ENCODE measurements around the gene PPM1K. TPM values are rescaled to one million over a fixed set of nuclear protein-coding genes. Genes with fewer than 3 reads are reported as not detected.

Gene PPM1K
- polyA plus RNA-seq, 1 donor (not counting 4 experiments of a cell fraction or from before 2014, with no cell fraction given), result 9.8 TPM

DNA sequence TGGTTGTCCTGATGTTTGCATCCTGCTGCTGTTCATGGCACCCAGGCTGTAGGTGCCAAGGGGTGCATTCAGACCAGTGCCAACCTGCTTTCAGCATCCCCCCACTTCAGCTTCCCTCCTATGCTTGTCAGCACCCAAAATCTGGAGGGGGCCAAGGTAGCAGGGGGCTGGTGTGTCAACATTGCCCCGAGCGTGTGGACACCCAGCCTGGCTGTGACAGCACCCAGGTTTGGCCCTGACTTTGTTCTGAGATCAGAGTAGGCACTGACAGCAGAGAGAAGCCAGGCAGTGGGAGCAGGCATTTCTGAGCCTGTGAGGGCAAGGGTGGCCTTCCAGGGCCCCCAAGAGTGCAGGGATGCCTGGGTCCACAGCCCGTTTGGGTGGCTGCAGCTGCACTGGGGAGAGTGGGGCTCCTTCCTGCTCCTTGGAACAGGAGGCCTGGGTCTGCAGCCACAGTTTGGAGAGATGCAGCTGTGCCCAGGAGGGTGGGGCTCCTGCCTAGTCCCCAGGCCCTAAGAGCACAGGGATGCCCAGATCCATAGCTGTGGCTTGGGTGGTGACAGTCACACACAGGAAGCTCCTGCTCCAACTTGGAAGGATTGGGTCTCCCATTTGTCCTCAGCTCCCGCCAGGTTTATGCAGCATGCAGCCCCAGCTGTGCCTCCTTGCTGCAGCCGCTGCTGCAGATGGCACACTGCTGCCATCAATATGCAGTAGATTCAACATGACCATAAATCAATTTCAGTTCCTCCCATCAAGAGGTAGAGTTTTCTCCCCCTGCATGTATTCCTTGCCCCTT is 12.3 kb upstream of the PPM1K start:
- Histone ChIP-seq H3K4me3 (ENCODE audit: control insufficient read depth in 2 of 3, extremely low read depth in 1 of 3, insufficient read depth in 2 of 3, low read depth in 1 of 3, low read length in 3 of 3) (no peak overlapping the region), H3K27ac (ENCODE audit: control insufficient read depth, insufficient read depth, low read length) (no peak overlapping the region), H3K9ac (ENCODE audit: control insufficient read depth, extremely low read depth, insufficient read depth, low read length) (no peak overlapping the region), H2AFZ (ENCODE audit: control insufficient read depth, low read length) (no peak overlapping the region), H3K9me3 (ENCODE audit: control insufficient read depth, low read depth, low read length) (no peaks in the 10 kb centered on the region), H3K4me1 (ENCODE audit: control insufficient read depth, extremely low read depth, insufficient read depth, low read length) (no peaks in the 10 kb centered on the region), H3K27me3 (ENCODE audit: control insufficient read depth, extremely low read depth, insufficient read depth, low read length) (no peaks in the 10 kb centered on the region), H3K4me2 (ENCODE audit: control insufficient read depth, extremely low read depth, insufficient read depth, low read depth, low read length) (no peak overlapping the region), H3K79me2 (ENCODE audit: control insufficient read depth, insufficient read depth, low read length) (no peaks in the 10 kb centered on the region), H3K9me1 (ENCODE audit: control insufficient read depth, extremely low read depth, insufficient read depth, low read length) (no peaks in the 10 kb centered on the region), H4K20me1 (ENCODE audit: control insufficient read depth, extremely low read depth, insufficient read depth, low read length) (no peaks in the 10 kb centered on the region), H3K36me3 (ENCODE audit: control insufficient read depth in 2 of 2, extremely low read depth in 1 of 2, insufficient read depth in 2 of 2, low read length in 2 of 2) (no peaks in the 10 kb centered on the region)
- no peak for FAIRE-seq
- no peak for DNase-seq (ENCODE audit: low read depth, low spot score)
- dilution Hi-C loops (cut with MboI; ENCODE audit: extremely low pct_ligation_motif_present, low sequenced_read_pairs), result no loop called here
- TF ChIP-seq EZH2 (IDR thresholded peaks at IDR 0.05; ENCODE audit: low read length), result no peak
- TF ChIP-seq CTCF (optimal IDR thresholded peaks at IDR 0.05 in 1 of 3, IDR thresholded peaks at IDR 0.05 in 1 of 3, conservative IDR thresholded peaks at IDR 0.05 in 1 of 3; ENCODE audit: extremely low read depth in 1 of 3, insufficient read depth in 2 of 3, low read length in 3 of 3), result no peak

DNA sequence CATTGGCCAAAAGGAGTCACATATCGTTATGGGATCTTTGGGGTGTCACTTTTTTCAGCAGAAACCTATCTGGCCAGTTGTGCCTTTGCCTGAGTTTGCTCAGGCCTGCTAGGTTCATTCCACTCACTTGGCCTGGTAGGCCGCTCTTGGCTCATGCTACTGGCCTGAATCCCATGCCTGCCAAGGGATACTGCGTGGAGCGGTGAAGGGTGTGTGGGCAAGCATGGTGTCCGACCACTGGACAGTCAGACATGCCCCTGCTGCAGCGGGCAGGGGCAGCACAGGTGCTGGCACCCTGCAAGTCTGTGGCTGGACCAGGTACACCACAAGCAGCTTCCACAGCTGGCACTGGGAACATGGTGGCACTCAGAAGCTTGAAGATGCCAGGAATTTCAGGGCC is 11.3 kb upstream of the PPM1K start:
- no peak for FAIRE-seq

More for the DNA sequence above, 11.3 kb upstream of the PPM1K start:
- Histone ChIP-seq H3K9me1 (ENCODE audit: control insufficient read depth, extremely low read depth, insufficient read depth, low read length) (no peaks in the 10 kb centered on the region), H3K79me2 (ENCODE audit: control insufficient read depth, insufficient read depth, low read length) (no peaks in the 10 kb centered on the region), H3K27me3 (ENCODE audit: control insufficient read depth, extremely low read depth, insufficient read depth, low read length) (no peaks in the 10 kb centered on the region), H2AFZ (ENCODE audit: control insufficient read depth, low read length) (no peak overlapping the region), H3K9ac (ENCODE audit: control insufficient read depth, extremely low read depth, insufficient read depth, low read length) (no peak overlapping the region), H3K4me2 (ENCODE audit: control insufficient read depth, extremely low read depth, insufficient read depth, low read depth, low read length) (no peak overlapping the region), H3K4me1 (ENCODE audit: control insufficient read depth, extremely low read depth, insufficient read depth, low read length) (no peaks in the 10 kb centered on the region), H3K9me3 (ENCODE audit: control insufficient read depth, low read depth, low read length) (no peaks in the 10 kb centered on the region), H3K27ac (ENCODE audit: control insufficient read depth, insufficient read depth, low read length) (no peak overlapping the region), H4K20me1 (ENCODE audit: control insufficient read depth, extremely low read depth, insufficient read depth, low read length) (no peaks in the 10 kb centered on the region), H3K36me3 (ENCODE audit: control insufficient read depth in 2 of 2, extremely low read depth in 1 of 2, insufficient read depth in 2 of 2, low read length in 2 of 2) (no peaks in the 10 kb centered on the region), H3K4me3 (ENCODE audit: control insufficient read depth in 2 of 3, extremely low read depth in 1 of 3, insufficient read depth in 2 of 3, low read depth in 1 of 3, low read length in 3 of 3) (no peak overlapping the region)
- dilution Hi-C loops (cut with MboI; ENCODE audit: extremely low pct_ligation_motif_present, low sequenced_read_pairs), result no loop called here
- no peak for TF ChIP-seq EZH2 (IDR thresholded peaks at IDR 0.05; ENCODE audit: low read length)
- TF ChIP-seq CTCF (optimal IDR thresholded peaks at IDR 0.05 in 1 of 3, IDR thresholded peaks at IDR 0.05 in 1 of 3, conservative IDR thresholded peaks at IDR 0.05 in 1 of 3; ENCODE audit: extremely low read depth in 1 of 3, insufficient read depth in 2 of 3, low read length in 3 of 3), result no peak
- no peak for DNase-seq (ENCODE audit: low read depth, low spot score)

Data from keratinocyte (primary cell).